ENCODE results near the gene LPCAT2. TPM values are rescaled to one million over a fixed set of nuclear protein-coding genes. Genes with fewer than 3 reads are reported as not detected.

The LPCAT2 gene
- total and polyA plus RNA-seq, 4 donors: 0.96 to 4.2 (median 2.7) TPM

DNA sequence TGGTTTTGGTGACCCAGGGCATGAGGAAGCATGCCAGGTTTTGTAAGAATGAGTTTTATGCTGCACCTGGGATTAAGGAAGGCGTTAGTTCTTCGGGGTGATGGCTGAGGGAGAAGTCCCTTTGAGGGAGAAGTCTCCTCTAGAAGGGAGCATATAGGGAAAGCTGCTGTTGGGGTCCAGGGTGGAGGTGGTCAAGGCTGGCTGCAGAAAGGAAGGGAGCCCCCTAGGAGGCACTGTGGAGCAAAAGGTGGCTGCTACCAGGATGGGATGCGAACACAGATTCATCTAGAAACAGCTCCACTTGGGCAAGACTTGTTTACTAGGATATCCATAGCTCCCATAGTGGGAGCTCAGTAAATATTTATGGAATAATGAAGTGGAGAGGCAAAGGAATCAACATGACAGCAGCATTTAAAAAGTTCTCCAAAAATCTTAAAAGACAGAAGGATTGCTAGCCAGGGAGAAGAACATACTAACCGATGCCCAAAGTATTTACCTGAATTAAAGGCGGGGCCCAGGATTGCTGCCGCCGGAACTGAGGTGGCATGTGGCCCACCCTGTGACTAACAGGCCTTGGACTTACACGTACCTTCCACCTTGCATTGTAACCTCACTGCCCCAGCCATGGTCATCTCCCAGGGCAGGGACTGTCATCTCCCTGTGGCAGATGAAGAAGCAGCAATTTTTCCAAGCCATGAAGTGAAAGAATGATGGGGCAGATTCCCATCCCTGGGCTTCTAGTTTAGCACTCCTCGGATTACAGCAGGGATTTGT lies 7.1 kb upstream of the LPCAT2 start:
- Histone ChIP-seq H3K4me1 (ENCODE audit: control insufficient read depth in 4 of 4, insufficient read depth in 4 of 4, low read length in 3 of 4) (peaks cover 5 to 15% (median 13%) of the 10 kb centered on the region in 4 donors), H3K27me3 (ENCODE audit: control insufficient read depth in 4 of 4, insufficient read depth in 4 of 4, low read length in 3 of 4) (no peaks in the 10 kb centered on the region), H3K4me3 (ENCODE audit: low read depth in 1 of 3, low read length in 3 of 3) (no peak overlapping the region), H3K36me3 (ENCODE audit: control insufficient read depth in 4 of 4, insufficient read depth in 3 of 4, low read depth in 1 of 4, low read length in 3 of 4) (no peaks in the 10 kb centered on the region), H3K9me3 (ENCODE audit: control insufficient read depth in 4 of 4, low read length in 3 of 4) (no peaks in the 10 kb centered on the region), H3K9ac (ENCODE audit: low read depth in 1 of 2, low read length in 2 of 2) (no peak overlapping the region), H3K27ac (ENCODE audit: low read depth in 1 of 2, low read length in 2 of 2) (no peak overlapping the region)
- TF ChIP-seq JUND (IDR thresholded peaks at IDR 0.05) (no peak), RXRA (IDR thresholded peaks at IDR 0.05) (no peak), SP1 (IDR thresholded peaks at IDR 0.05) (no peak), FOXA2 (IDR thresholded peaks at IDR 0.05) (no peak), NR2F2 (IDR thresholded peaks at IDR 0.05) (no peak), HNF4A (conservative IDR thresholded peaks at IDR 0.05) (no peak)
- TF ChIP-seq, protein P1, sequence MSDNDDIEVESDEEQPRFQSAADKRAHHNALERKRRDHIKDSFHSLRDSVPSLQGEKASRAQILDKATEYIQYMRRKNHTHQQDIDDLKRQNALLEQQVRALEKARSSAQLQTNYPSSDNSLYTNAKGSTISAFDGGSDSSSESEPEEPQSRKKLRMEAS (IDR thresholded peaks at IDR 0.05): no peak
- no peak for DNase-seq (ENCODE audit: low spot score)
- 91% methylated on average over 9 of the region's 9 CpGs for WGBS

DNA sequence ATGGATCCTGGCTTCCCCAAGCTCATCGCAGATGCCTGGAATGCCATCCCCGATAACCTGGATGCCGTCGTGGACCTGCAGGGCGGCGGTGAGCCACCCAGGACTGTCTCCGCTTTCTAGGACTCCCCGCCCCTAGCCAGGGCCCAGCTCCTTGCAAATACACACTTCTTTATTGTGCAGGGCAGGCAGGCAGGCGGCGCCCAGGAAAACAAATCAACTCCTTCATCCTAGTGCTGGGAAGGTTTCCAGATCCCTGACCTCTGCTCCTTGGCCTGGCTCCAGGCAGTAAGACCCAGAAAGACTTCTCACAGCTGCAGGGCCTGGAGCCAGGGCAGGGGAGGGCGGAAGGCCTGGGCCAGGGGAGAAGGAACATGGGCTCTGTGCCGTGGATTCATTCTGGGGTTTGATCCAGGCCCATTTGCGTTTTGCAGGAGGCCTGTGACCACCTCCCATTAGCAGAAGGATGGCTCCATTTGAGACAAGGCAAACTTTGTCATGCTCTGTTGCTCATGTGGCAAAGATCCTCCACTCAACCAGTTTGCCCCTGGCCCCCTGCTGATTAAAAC lies 6.0 kb upstream of the LPCAT2 start:
- no peak overlapping the region for H3K9ac ChIP-seq (ENCODE audit: low read depth in 1 of 2, low read length in 2 of 2)
- TF ChIP-seq FOXA1 (IDR thresholded peaks at IDR 0.05) (no peak), HNF4A (conservative IDR thresholded peaks at IDR 0.05) (peak; percentile 68 to 75), FOXA2 (IDR thresholded peaks at IDR 0.05) (no peak), TAF1 (conservative IDR thresholded peaks at IDR 0.05) (no peak), NR2F2 (IDR thresholded peaks at IDR 0.05) (peak; percentile 99), HNF4G (IDR thresholded peaks at IDR 0.05) (peak; percentile 24), EGR1 (IDR thresholded peaks at IDR 0.05; ENCODE audit: low read depth in 2 of 2) (no peak), RAD21 (IDR thresholded peaks at IDR 0.05) (peak; percentile 56 to 61), GABPA (IDR thresholded peaks at IDR 0.05 in 1 of 2, conservative IDR thresholded peaks at IDR 0.05 in 1 of 2) (peak in 1 of 2 donors; percentile 17), RXRA (IDR thresholded peaks at IDR 0.05) (peak; percentile 54 to 69), JUND (IDR thresholded peaks at IDR 0.05) (peak; percentile 9 to 53), YY1 (IDR thresholded peaks at IDR 0.05) (peak; percentile 33), SP1 (IDR thresholded peaks at IDR 0.05) (peak; percentile 68)
- TF ChIP-seq, protein P1 (IDR thresholded peaks at IDR 0.05): no peak
- TF ChIP-seq, protein P2, sequence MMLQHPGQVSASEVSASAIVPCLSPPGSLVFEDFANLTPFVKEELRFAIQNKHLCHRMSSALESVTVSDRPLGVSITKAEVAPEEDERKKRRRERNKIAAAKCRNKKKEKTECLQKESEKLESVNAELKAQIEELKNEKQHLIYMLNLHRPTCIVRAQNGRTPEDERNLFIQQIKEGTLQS (IDR thresholded peaks at IDR 0.05): no peak
- TF ChIP-seq, protein P3, sequence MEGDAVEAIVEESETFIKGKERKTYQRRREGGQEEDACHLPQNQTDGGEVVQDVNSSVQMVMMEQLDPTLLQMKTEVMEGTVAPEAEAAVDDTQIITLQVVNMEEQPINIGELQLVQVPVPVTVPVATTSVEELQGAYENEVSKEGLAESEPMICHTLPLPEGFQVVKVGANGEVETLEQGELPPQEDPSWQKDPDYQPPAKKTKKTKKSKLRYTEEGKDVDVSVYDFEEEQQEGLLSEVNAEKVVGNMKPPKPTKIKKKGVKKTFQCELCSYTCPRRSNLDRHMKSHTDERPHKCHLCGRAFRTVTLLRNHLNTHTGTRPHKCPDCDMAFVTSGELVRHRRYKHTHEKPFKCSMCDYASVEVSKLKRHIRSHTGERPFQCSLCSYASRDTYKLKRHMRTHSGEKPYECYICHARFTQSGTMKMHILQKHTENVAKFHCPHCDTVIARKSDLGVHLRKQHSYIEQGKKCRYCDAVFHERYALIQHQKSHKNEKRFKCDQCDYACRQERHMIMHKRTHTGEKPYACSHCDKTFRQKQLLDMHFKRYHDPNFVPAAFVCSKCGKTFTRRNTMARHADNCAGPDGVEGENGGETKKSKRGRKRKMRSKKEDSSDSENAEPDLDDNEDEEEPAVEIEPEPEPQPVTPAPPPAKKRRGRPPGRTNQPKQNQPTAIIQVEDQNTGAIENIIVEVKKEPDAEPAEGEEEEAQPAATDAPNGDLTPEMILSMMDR (IDR thresholded peaks at IDR 0.05; ENCODE audit: low read depth, low read length, missing input control): peak; percentile 17
- TF ChIP-seq, protein P4, sequence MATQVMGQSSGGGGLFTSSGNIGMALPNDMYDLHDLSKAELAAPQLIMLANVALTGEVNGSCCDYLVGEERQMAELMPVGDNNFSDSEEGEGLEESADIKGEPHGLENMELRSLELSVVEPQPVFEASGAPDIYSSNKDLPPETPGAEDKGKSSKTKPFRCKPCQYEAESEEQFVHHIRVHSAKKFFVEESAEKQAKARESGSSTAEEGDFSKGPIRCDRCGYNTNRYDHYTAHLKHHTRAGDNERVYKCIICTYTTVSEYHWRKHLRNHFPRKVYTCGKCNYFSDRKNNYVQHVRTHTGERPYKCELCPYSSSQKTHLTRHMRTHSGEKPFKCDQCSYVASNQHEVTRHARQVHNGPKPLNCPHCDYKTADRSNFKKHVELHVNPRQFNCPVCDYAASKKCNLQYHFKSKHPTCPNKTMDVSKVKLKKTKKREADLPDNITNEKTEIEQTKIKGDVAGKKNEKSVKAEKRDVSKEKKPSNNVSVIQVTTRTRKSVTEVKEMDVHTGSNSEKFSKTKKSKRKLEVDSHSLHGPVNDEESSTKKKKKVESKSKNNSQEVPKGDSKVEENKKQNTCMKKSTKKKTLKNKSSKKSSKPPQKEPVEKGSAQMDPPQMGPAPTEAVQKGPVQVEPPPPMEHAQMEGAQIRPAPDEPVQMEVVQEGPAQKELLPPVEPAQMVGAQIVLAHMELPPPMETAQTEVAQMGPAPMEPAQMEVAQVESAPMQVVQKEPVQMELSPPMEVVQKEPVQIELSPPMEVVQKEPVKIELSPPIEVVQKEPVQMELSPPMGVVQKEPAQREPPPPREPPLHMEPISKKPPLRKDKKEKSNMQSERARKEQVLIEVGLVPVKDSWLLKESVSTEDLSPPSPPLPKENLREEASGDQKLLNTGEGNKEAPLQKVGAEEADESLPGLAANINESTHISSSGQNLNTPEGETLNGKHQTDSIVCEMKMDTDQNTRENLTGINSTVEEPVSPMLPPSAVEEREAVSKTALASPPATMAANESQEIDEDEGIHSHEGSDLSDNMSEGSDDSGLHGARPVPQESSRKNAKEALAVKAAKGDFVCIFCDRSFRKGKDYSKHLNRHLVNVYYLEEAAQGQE (IDR thresholded peaks at IDR 0.05): peak; percentile 35
- TF ChIP-seq, protein P5, sequence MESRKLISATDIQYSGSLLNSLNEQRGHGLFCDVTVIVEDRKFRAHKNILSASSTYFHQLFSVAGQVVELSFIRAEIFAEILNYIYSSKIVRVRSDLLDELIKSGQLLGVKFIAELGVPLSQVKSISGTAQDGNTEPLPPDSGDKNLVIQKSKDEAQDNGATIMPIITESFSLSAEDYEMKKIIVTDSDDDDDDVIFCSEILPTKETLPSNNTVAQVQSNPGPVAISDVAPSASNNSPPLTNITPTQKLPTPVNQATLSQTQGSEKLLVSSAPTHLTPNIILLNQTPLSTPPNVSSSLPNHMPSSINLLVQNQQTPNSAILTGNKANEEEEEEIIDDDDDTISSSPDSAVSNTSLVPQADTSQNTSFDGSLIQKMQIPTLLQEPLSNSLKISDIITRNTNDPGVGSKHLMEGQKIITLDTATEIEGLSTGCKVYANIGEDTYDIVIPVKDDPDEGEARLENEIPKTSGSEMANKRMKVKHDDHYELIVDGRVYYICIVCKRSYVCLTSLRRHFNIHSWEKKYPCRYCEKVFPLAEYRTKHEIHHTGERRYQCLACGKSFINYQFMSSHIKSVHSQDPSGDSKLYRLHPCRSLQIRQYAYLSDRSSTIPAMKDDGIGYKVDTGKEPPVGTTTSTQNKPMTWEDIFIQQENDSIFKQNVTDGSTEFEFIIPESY (IDR thresholded peaks at IDR 0.05): no peak
- no peaks in the 10 kb centered on the region for H3K27me3 ChIP-seq (ENCODE audit: control insufficient read depth in 4 of 4, insufficient read depth in 4 of 4, low read length in 3 of 4)
- peak; percentile 65 for DNase-seq (ENCODE audit: low spot score)
- no peaks in the 10 kb centered on the region for H3K36me3 ChIP-seq (ENCODE audit: control insufficient read depth in 4 of 4, insufficient read depth in 3 of 4, low read depth in 1 of 4, low read length in 3 of 4)
- WGBS: 27% methylated on average over 13 of the region's 13 CpGs
- peaks cover 5 to 15% (median 13%) of the 10 kb centered on the region in 4 donors for H3K4me1 ChIP-seq (ENCODE audit: control insufficient read depth in 4 of 4, insufficient read depth in 4 of 4, low read length in 3 of 4)
- H3K9me3 ChIP-seq (ENCODE audit: control insufficient read depth in 4 of 4, low read length in 3 of 4): no peaks in the 10 kb centered on the region
- no peak overlapping the region for H3K4me3 ChIP-seq (ENCODE audit: low read depth in 1 of 3, low read length in 3 of 3)
- no peak overlapping the region for H3K27ac ChIP-seq (ENCODE audit: low read depth in 1 of 2, low read length in 2 of 2)

Measured in liver (tissue), 9 donors.